ENCODE measurements around the gene PLXDC1. TPM values are rescaled to one million over a fixed set of nuclear protein-coding genes. Genes with fewer than 3 reads are reported as not detected.

Gene PLXDC1
- total RNA-seq, 1 experiment from 2014 or later, result 2.0 TPM

DNA sequence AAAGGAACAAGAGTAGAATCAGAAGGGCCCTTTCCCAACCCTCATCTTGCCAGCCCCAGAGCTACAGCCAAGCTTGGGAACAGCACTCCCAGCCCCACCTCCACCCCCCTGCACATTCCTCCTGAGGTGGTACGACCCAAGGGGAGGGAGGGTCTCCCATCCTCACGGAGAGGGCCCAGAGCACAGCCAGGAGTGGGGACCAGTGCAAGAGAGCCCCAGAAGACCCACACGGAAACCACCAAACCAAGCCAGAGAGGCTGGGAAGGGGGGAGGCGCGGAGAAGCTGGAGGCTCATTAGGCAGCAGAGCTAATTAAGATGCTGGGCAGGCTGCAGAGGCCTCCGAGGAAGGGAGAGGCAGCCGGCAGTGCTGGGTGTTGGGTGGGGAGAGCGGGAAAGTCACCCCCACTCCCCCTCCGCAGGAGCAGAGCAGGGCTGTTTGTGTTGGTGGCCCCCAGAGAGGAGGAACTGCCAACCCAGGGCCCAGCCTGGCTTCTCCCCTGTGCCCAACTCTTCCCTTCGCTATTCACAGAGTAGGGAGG lies 43.6 kb upstream of the PLXDC1 start:
- Histone ChIP-seq H2BK5ac (ENCODE audit: insufficient read length, low read length) (no peak overlapping the region), H4K5ac (ENCODE audit: insufficient read length, low read depth, low read length) (no peak overlapping the region), H3K79me2 (ENCODE audit: insufficient read depth, low read length) (peaks cover 6% of the 10 kb centered on the region; the same call in 1 of the 2 replicates), H2AK5ac (ENCODE audit: insufficient read length, low read length) (no peak overlapping the region), H3K56ac (ENCODE audit: insufficient read length, low read depth, low read length) (no peak overlapping the region), H3K14ac (ENCODE audit: insufficient read depth, low read length) (no peak overlapping the region), H3K18ac (ENCODE audit: insufficient read length, low read depth, low read length) (no peak overlapping the region), H2BK15ac (ENCODE audit: low read depth, low read length) (no peak overlapping the region), H2BK12ac (ENCODE audit: insufficient read length, low read depth, low read length) (no peak overlapping the region), H2AFZ (ENCODE audit: low read length) (no peak overlapping the region), H3K4ac (ENCODE audit: low read depth, low read length) (no peak overlapping the region), H3K9me3 (ENCODE audit: control insufficient read depth, low read depth, low read length) (no peaks in the 10 kb centered on the region), H3T11ph (ENCODE audit: low read length) (no peak overlapping the region), H3K79me1 (ENCODE audit: insufficient read depth, low read depth, low read length, poor library complexity, severe bottlenecking) (peaks cover 4% of the 10 kb centered on the region), H3K23me2 (ENCODE audit: insufficient read length, low read depth, low read length, poor library complexity, severe bottlenecking) (peaks cover 12% of the 10 kb centered on the region), H3K27ac (ENCODE audit: insufficient read length, low read depth, low read length) (no peak overlapping the region), H3K4me1 (ENCODE audit: insufficient read depth, low read length) (peaks cover 4% of the 10 kb centered on the region; the same call in 1 of the 2 replicates), H3K9ac (ENCODE audit: extremely low read depth, insufficient read length, low read length) (no peak overlapping the region), H3K23ac (ENCODE audit: insufficient read length, low read depth, low read length) (no peak overlapping the region), H3K4me2 (ENCODE audit: insufficient read depth, insufficient read length, low read length) (peak overlapping the region; percentile 68), H4K8ac (replicated peaks; ENCODE audit: insufficient read length, low read depth, low read length) (no peak overlapping the region), H4K20me1 (ENCODE audit: control insufficient read depth, insufficient read depth, insufficient read length) (peaks cover 4% of the 10 kb centered on the region), H3K27me3 (ENCODE audit: insufficient read depth, low read length) (peaks cover 4% of the 10 kb centered on the region; the same call in 1 of the 2 replicates), H2BK120ac (ENCODE audit: low read depth, low read length, poor library complexity, severe bottlenecking) (no peak overlapping the region), H2BK20ac (ENCODE audit: low read depth, low read length, poor library complexity, severe bottlenecking) (no peak overlapping the region), H4K91ac (ENCODE audit: insufficient read length, low read depth, low read length) (no peak overlapping the region)
- Mint-ChIP-seq H3K27ac (peak overlapping the region in 2 of 3 experiments; percentile 87 to 89; a peak in 4 of 7 replicates), H3K27me3 (ENCODE audit: low read depth) (no peaks in the 10 kb centered on the region), H3K9me3 (peaks cover 0 to 4% of the 10 kb centered on the region in 2 experiments; a peak in 1 of 5 replicates), H3K4me3 (peak overlapping the region; percentile 26 to 98), H3K36me3 (ENCODE audit: insufficient read depth in 1 of 3, low read depth in 3 of 3) (peaks cover 13 to 33% (median 29%) of the 10 kb centered on the region in 3 experiments), H3K4me1 (peaks cover 30 to 45% of the 10 kb centered on the region in 2 experiments)
- no CpG with 5 or more reads among the region's 10 CpGs for WGBS (ENCODE audit: extremely low coverage, insufficient read length, low lambda C conversion rate)
- TF ChIP-seq, protein P1, sequence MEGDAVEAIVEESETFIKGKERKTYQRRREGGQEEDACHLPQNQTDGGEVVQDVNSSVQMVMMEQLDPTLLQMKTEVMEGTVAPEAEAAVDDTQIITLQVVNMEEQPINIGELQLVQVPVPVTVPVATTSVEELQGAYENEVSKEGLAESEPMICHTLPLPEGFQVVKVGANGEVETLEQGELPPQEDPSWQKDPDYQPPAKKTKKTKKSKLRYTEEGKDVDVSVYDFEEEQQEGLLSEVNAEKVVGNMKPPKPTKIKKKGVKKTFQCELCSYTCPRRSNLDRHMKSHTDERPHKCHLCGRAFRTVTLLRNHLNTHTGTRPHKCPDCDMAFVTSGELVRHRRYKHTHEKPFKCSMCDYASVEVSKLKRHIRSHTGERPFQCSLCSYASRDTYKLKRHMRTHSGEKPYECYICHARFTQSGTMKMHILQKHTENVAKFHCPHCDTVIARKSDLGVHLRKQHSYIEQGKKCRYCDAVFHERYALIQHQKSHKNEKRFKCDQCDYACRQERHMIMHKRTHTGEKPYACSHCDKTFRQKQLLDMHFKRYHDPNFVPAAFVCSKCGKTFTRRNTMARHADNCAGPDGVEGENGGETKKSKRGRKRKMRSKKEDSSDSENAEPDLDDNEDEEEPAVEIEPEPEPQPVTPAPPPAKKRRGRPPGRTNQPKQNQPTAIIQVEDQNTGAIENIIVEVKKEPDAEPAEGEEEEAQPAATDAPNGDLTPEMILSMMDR (conservative IDR thresholded peaks at IDR 0.05), result no peak
- DNase-seq, result peak; percentile 80
